ENCODE results near the gene MAPK8IP2.
"Not testable (repeated sequence)": the region's sequence is repeated elsewhere in the genome, so short reads cannot be mapped to it uniquely, and the experiment has no call there.

MAPK8IP2 gene

GRCh38 chr22:50635591-50635990, 35.0 kb downstream of the MAPK8IP2 start:
- DNase-seq (no peak), ATAC-seq (no peak)

- DNase-seq, ATAC-seq: not testable (repeated sequence)
Measured at GRCh38 chr22:50640296-50640695, 39.7 kb downstream of the MAPK8IP2 start.

- no peak for ATAC-seq
- no peak for DNase-seq
Measured at GRCh38 chr22:50640857-50641647, 40.5 kb downstream of the MAPK8IP2 start.

- no peak for DNase-seq
- ATAC-seq, result no peak
Measured at GRCh38 chr22:50641696-50642607, 41.4 kb downstream of the MAPK8IP2 start.

- not testable (repeated sequence) for ATAC-seq, DNase-seq
Measured at GRCh38 chr22:50643021-50643820, 42.6 kb downstream of the MAPK8IP2 start.

- not testable (repeated sequence) for ATAC-seq
Measured at GRCh38 chr22:50643821-50644101, 43.2 kb downstream of the MAPK8IP2 start.

GRCh38 chr22:50653256-50653655, 52.7 kb downstream of the MAPK8IP2 start:
- ATAC-seq (no peak), DNase-seq (no peak)

More at GRCh38 chr22:50643821-50644101, 43.2 kb downstream of the MAPK8IP2 start:
- DNase-seq, result not testable (repeated sequence)

GRCh38 chr22:50654664-50655063, 54.1 kb downstream of the MAPK8IP2 start:
- not testable (repeated sequence) for DNase-seq

GRCh38 chr22:50656122-50657070, 55.8 kb downstream of the MAPK8IP2 start:
- ATAC-seq, result peak; percentile 9
- DNase-seq, result no peak

More at GRCh38 chr22:50654664-50655063, 54.1 kb downstream of the MAPK8IP2 start:
- ATAC-seq, result not testable (repeated sequence)

- no peak for ATAC-seq
- no peak for DNase-seq
Measured at GRCh38 chr22:50657925-50658324, 57.3 kb downstream of the MAPK8IP2 start.

GRCh38 chr22:50659711-50660110, 59.1 kb downstream of the MAPK8IP2 start:
- DNase-seq, ATAC-seq: not testable (repeated sequence)

GRCh38 chr22:50660306-50660705, 59.7 kb downstream of the MAPK8IP2 start:
- DNase-seq, result no peak
- ATAC-seq, result no peak

Data from stimulated activated naive CD8-positive, alpha-beta T cell treated with anti-CD3 and anti-CD28 coated beads, Interleukin-15, Interleukin-2, amounts not matched to agents 100 U/mL and 50 U/mL, for 24 hours (primary cell).